Measurements from ENCODE around the gene THBD. TPM values are rescaled to one million over a fixed set of nuclear protein-coding genes. Genes with fewer than 3 reads are reported as not detected.

THBD gene
- total RNA-seq, 4 donors from 2014 or later = 54.9 to 93.4 (median 75.1) TPM

DNA sequence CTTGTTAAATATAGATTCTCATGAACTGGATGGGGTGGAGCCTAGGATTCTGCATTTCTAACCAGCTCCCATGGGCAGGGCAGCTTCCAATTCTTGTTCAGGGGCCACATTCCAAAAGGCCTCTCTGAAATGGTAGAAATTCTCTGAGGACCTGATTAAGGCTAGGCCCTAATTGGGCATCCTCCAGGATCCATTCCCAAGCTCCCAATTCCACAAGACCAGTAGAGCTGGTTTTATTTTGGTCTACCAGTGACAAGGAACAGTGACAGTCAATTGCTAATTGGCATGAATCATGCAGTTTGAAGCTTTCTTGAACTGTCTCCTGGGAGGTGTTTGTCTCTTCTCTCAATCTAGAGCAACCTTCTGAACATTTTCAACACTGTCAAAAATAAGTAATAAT, 3.0 kb downstream of the THBD start:
- Histone ChIP-seq H3K36me3 (no peaks in the 10 kb centered on the region), H3K4me3 (peak overlapping the region; percentile 45 to 78 (median 66)), H3K4me1 (peaks cover 13 to 75% (median 28%) of the 10 kb centered on the region in 3 donors), H3K9me3 (no peaks in the 10 kb centered on the region), H3K27me3 (peaks cover 0 to 77% (median 0%) of the 10 kb centered on the region in 4 donors), H3K27ac (peak overlapping the region in 2 of 4 donors; percentile 96 to 98)
- no peak for DNase-seq
- TF ChIP-seq POLR2A (IDR thresholded peaks at IDR 0.05) = no peak
- TF ChIP-seq, protein P1, sequence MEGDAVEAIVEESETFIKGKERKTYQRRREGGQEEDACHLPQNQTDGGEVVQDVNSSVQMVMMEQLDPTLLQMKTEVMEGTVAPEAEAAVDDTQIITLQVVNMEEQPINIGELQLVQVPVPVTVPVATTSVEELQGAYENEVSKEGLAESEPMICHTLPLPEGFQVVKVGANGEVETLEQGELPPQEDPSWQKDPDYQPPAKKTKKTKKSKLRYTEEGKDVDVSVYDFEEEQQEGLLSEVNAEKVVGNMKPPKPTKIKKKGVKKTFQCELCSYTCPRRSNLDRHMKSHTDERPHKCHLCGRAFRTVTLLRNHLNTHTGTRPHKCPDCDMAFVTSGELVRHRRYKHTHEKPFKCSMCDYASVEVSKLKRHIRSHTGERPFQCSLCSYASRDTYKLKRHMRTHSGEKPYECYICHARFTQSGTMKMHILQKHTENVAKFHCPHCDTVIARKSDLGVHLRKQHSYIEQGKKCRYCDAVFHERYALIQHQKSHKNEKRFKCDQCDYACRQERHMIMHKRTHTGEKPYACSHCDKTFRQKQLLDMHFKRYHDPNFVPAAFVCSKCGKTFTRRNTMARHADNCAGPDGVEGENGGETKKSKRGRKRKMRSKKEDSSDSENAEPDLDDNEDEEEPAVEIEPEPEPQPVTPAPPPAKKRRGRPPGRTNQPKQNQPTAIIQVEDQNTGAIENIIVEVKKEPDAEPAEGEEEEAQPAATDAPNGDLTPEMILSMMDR (IDR thresholded peaks at IDR 0.05) = no peak
- intact Hi-C loops (cut with DNase I) = loop anchor here (5.0 to 10.0 kb wide), 2 partner anchors 158 to 354 kb away; no protein-coding TSS in a partner anchor

DNA sequence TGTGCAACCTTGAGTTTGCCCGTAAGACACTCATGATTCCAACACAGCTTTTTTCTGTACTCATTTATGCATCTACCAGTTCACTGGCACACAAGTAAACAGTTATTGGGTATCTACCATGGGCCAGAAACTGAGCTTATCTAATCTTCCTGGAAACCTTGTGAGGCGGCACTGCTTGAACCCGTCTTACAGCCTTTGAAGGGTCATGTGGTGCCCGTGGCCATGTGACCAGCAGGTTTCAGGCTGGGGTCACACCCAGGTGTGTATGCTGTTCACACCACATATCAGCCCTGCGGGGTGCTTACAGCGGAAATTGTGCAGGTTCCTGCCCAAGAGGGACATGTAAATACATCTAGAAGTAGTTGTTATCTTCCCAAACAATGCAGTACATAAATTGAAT, 6.1 kb downstream of the THBD start:
- TF ChIP-seq POLR2A (IDR thresholded peaks at IDR 0.05) = no peak
- TF ChIP-seq, protein P1 (IDR thresholded peaks at IDR 0.05) = no peak
- 69 to 70% methylated on average over 6 of the region's 6 CpGs for WGBS, 2 donors
- no peak overlapping the region for H3K27ac ChIP-seq
- no peaks in the 10 kb centered on the region for H3K9me3 ChIP-seq
- no peak overlapping the region for H3K4me3 ChIP-seq
- H3K27me3 ChIP-seq = peaks cover 0 to 74% (median 0%) of the 10 kb centered on the region in 4 donors
- H3K36me3 ChIP-seq = no peaks in the 10 kb centered on the region
- peaks cover 6 to 45% (median 21%) of the 10 kb centered on the region in 3 donors for H3K4me1 ChIP-seq
- intact Hi-C loops (cut with DNase I) = loop anchor here (10.0 kb wide), 1 partner anchor 161 kb away; no protein-coding TSS in a partner anchor
- DNase-seq = no peak

DNA sequence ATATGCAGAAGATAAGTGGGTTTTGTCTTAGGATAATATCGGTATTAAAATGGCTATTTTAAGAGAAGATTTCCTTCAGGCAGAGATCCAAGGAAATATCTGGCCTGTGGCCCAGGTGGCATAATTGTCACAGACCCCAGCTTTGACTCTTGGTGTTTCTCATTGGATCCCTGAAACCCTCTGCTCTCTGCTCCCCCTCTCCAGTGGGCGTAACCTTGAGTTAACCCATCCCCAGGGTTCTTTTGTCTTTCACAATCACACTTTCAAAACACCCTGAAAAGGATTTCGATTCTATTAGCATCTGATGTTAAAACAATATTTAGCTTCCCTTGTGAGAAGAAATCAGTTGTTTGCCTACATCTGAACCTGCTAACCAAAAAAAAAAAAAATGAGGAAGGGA, 7.2 kb downstream of the THBD start:
- WGBS, 2 donors = 58 to 65% methylated on average over 3 of the region's 3 CpGs
- peaks cover 6 to 34% (median 11%) of the 10 kb centered on the region in 3 donors for H3K4me1 ChIP-seq
- TF ChIP-seq, protein P1 (IDR thresholded peaks at IDR 0.05) = no peak
- no peak for TF ChIP-seq POLR2A (IDR thresholded peaks at IDR 0.05)
- H3K27me3 ChIP-seq = peaks cover 0 to 74% (median 0%) of the 10 kb centered on the region in 4 donors
- H3K36me3 ChIP-seq = no peaks in the 10 kb centered on the region
- no peak overlapping the region for H3K27ac ChIP-seq
- DNase-seq = no peak
- intact Hi-C loops (cut with DNase I) = loop anchor here (10.0 kb wide), 1 partner anchor 163 kb away; no protein-coding TSS in a partner anchor
- no peaks in the 10 kb centered on the region for H3K9me3 ChIP-seq
- no peak overlapping the region for H3K4me3 ChIP-seq

DNA sequence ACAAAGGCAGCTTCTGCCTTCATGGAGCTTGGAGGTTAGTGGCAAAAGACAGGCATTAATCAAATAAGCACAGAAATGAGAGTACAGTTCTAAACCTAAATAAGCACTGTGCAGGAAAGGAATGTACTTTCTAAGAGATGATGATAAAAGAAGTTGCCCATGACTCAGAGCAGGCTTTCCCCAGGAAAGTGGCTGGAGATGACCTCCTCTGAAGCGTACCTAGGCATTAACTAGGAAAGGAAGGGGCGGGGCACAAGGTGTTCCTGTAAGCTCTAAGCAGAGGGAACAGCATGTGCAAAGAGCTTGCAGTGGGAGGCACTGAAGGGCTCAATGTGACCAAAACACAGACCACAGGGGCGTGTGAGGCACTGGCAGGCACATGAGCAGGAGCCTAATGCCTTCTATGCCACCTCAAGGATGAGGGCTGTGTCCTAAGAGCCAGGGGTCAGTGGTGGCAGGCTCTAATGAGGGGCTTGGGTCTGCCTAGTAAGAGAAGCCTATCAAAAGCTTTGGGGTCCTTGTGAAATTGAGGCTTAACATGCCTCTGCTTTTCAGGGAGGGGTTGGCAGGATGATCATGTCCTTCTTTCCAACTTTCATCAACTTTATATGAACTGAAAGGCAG, 9.5 kb downstream of the THBD start:
- no peak for TF ChIP-seq POLR2A (IDR thresholded peaks at IDR 0.05)
- TF ChIP-seq, protein P1 (IDR thresholded peaks at IDR 0.05) = no peak
- WGBS, 2 donors = 56% methylated on average over 2 to 3 of the region's 3 CpGs
- H3K27me3 ChIP-seq = peaks cover 0 to 76% (median 8%) of the 10 kb centered on the region in 4 donors

DNA sequence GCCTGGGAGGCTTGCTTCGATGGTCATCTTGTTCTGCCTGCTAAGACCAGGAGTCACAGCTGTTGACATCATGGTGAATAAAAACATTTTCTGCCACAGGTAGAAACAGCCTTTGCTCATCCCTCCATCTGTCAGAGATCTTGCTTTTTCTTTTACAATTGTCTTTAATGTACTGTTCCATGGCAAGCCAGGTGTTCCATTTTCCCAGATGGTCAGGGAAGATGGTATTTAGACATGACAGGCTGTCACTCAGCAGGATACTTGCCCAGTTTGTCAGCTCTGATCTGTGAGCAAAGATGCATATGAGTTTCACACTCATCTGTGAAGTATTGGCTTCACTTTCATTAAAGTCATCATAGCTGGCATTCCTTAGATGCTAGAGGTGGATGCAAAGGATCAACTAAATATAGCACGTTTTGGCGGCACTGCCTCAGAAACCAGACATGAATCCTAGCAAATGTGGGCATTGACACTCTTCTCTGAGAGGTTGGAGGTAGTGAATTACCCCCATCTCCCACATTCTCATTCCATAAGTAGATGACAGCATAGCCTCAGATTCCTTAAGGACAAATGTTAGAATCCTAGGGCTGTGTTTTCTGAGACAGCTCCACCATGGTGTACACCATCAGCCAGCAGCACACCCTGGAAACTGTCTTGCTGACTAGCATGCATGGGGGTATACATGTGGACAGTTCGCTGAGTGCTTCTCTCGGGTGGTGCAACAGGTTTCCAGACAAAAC, 10.2 kb downstream of the THBD start:
- Histone ChIP-seq H3K9me3 (no peaks in the 10 kb centered on the region), H3K27me3 (peaks cover 0 to 76% (median 10%) of the 10 kb centered on the region in 4 donors), H3K4me3 (no peak overlapping the region), H3K4me1 (peaks cover 0 to 13% (median 0%) of the 10 kb centered on the region in 3 donors), H3K27ac (no peak overlapping the region), H3K36me3 (no peaks in the 10 kb centered on the region)
- intact Hi-C loops (cut with DNase I) = loop anchor here (10.0 kb wide), 1 partner anchor 305 kb away; no protein-coding TSS in a partner anchor
- TF ChIP-seq, protein P1 (IDR thresholded peaks at IDR 0.05) = no peak
- TF ChIP-seq POLR2A (IDR thresholded peaks at IDR 0.05) = no peak
- no peak for DNase-seq
- 80 to 86% methylated on average over 4 to 5 of the region's 5 CpGs for WGBS, 2 donors

More for the DNA sequence above, 9.5 kb downstream of the THBD start:
- DNase-seq = no peak
- H3K36me3 ChIP-seq = no peaks in the 10 kb centered on the region
- H3K4me1 ChIP-seq = peaks cover 0 to 18% (median 0%) of the 10 kb centered on the region in 3 donors
- intact Hi-C loops (cut with DNase I) = loop anchor here (10.0 kb wide), 2 partner anchors 165 to 305 kb away; no protein-coding TSS in a partner anchor
- H3K9me3 ChIP-seq = no peaks in the 10 kb centered on the region
- no peak overlapping the region for H3K27ac ChIP-seq
- H3K4me3 ChIP-seq = no peak overlapping the region
